ENCODE data around the gene PPFIBP1. TPM values are rescaled to one million over a fixed set of nuclear protein-coding genes. Genes with fewer than 3 reads are reported as not detected.
A peak's percentile ranks its signal among the peaks of the same experiment; 100 is the strongest.

PPFIBP1 gene
- total and polyA plus RNA-seq, 2 of the 4 experiments (the other 2 are of a cell fraction): 30.4 to 72.2 TPM

DNA sequence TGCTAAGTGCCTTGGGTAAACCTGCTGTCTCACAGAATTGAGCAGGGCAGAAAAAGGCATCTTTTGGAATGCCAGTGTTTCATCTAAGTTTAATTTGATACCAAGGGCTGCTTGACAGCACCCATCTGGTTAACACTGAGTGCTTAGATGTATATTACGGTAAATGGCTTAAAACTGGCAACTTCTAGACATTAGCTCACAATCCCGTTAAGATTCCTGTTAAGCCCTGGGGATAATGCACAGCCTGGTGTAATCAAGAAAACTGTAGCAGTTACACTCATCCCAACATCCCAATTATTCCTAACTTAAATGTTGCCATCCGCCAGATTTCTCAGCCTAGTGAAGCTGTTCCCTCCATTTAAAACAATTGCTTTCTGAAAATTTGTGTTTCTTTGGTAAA is 29.9 kb downstream of the PPFIBP1 start:
- peak overlapping the region; percentile 6; the same call in 1 of the 2 replicates for H4K91ac ChIP-seq (ENCODE audit: insufficient read depth, low read depth, low read length)
- ATAC-seq (ENCODE audit: low read depth) (no peak), DNase-seq (no peak)
- WGBS, 2 experiments (ENCODE audit: extremely low coverage in 2 of 2, insufficient read length in 1 of 2): no CpG with 5 or more reads among the region's 3 CpGs
- H3K9me1 ChIP-seq (ENCODE audit: insufficient read depth, low read length): peaks cover 16% of the 10 kb centered on the region
- in situ Hi-C loops (cut with MboI; ENCODE audit: low sequenced_read_pairs) (no loop called here), intact Hi-C loops (cut with micrococcal nuclease) (loop anchor here (5.0 kb wide), 1 partner anchor 63 kb away; no protein-coding TSS in a partner anchor), dilution Hi-C loops (cut with HindIII; ENCODE audit: low sequenced_read_pairs, unreplicated experiment) (no loop called here)
- H3K14ac ChIP-seq (replicated peaks; ENCODE audit: low read depth, low read length): peak overlapping the region; percentile 87; the same call in 1 of the 2 replicates
- peak overlapping the region; percentile 62; the same call in 1 of the 2 replicates for H3K18ac ChIP-seq (ENCODE audit: low read depth, low read length)
- H4K20me1 ChIP-seq (ENCODE audit: insufficient read depth, low read length): 0 out of 2 replicates have a peak, but pooled peaks cover 3% of the 10 kb centered on the region
- peak overlapping the region; percentile 7; the same call in 1 of the 2 replicates for H3K56ac ChIP-seq (ENCODE audit: extremely low read depth, insufficient read depth, low read length)
- no peak overlapping the region for H2AFZ ChIP-seq (replicated peaks; ENCODE audit: low read length, poor library complexity)
- H3K4me1 ChIP-seq (ENCODE audit: control insufficient read depth, insufficient read depth, low read length): peaks cover 31% of the 10 kb centered on the region
- peak overlapping the region; percentile 51 to 76; a peak in 3 of 4 replicates for H4K8ac ChIP-seq (ENCODE audit: low read depth in 2 of 2, low read length in 2 of 2)
- peak overlapping the region; percentile 77; the same call in 1 of the 2 replicates for H3K4ac ChIP-seq (ENCODE audit: low read depth, low read length)
- H3K27ac ChIP-seq (ENCODE audit: insufficient read depth, low read length): peak overlapping the region; percentile 55; the same call in 1 of the 2 replicates
- no peak overlapping the region for H3K4me3 ChIP-seq (ENCODE audit: insufficient read depth, low read depth, low read length)
- peak overlapping the region; percentile 0; the same call in 1 of the 2 replicates for H2AK5ac ChIP-seq (ENCODE audit: low read depth, low read length)
- H2BK120ac ChIP-seq (ENCODE audit: low read depth, low read length): peak overlapping the region; percentile 80; the same call in 1 of the 2 replicates
- no peaks in the 10 kb centered on the region for H3K27me3 ChIP-seq (ENCODE audit: control insufficient read depth, insufficient read depth, low read length)
- peak overlapping the region; percentile 60 for H2BK20ac ChIP-seq (ENCODE audit: low read depth, low read length)
- no peaks in the 10 kb centered on the region for H3K36me3 ChIP-seq (ENCODE audit: control insufficient read depth, insufficient read depth, low read length)
- peaks cover 25 to 75% of the 10 kb centered on the region in 2 experiments for H3K79me1 ChIP-seq (ENCODE audit: low read depth in 1 of 2, low read length in 2 of 2)
- POLR2A ChIA-PET (ENCODE audit: unreplicated experiment): no interaction called here
- peak overlapping the region; percentile 34 for H2BK5ac ChIP-seq (ENCODE audit: low read depth, low read length, poor library complexity, severe bottlenecking)
- H3K23ac ChIP-seq (ENCODE audit: low read depth, low read length): peak overlapping the region; percentile 79; the same call in 1 of the 2 replicates
- H2AK9ac ChIP-seq (replicated peaks; ENCODE audit: low read depth, low read length, poor library complexity): no peak overlapping the region
- H4K5ac ChIP-seq (ENCODE audit: low read depth, low read length): peak overlapping the region; percentile 86; the same call in 1 of the 2 replicates
- H3K9me3 ChIP-seq (ENCODE audit: control insufficient read depth, insufficient read depth, low read length): no peaks in the 10 kb centered on the region
- TF ChIP-seq MXI1 (IDR thresholded peaks at IDR 0.05; ENCODE audit: borderline replicate concordance, low read depth, low read length): no peak
- TF ChIP-seq USF2 (IDR thresholded peaks at IDR 0.05; ENCODE audit: low read depth, low read length): no peak
- TF ChIP-seq NFE2L2 (IDR thresholded peaks at IDR 0.05; ENCODE audit: low read depth, low read length): no peak
- TF ChIP-seq POLR2A (IDR thresholded peaks at IDR 0.05; ENCODE audit: low read depth, low read length): no peak
- no peak for TF ChIP-seq RCOR1 (IDR thresholded peaks at IDR 0.05; ENCODE audit: insufficient replicate concordance, low read length)
- TF ChIP-seq CTCF (conservative IDR thresholded peaks at IDR 0.05; ENCODE audit: low read depth, low read length): no peak
- no peak for TF ChIP-seq BHLHE40 (IDR thresholded peaks at IDR 0.05; ENCODE audit: low read depth, low read length)
- TF ChIP-seq MAFK (IDR thresholded peaks at IDR 0.05; ENCODE audit: low read depth, low read length): no peak
- H3K9ac ChIP-seq (ENCODE audit: low read depth, low read length): peak overlapping the region; percentile 36; the same call in 1 of the 2 replicates
- no TSS peak for BruUV-seq (replicated peaks)
- CTCF ChIA-PET: no interaction called here
- peak overlapping the region; percentile 98 for H3K4me2 ChIP-seq (ENCODE audit: low read depth, low read length)
- peak overlapping the region; percentile 81; the same call in 1 of the 3 replicates for H2BK15ac ChIP-seq (ENCODE audit: low read depth, low read length)

All from IMR-90 (cell line).